Right lobe of liver (tissue), 4 donors: ENCODE data around the gene ZNF300.

ENCODE experiments used
- CTCF ChIP-seq, 4 donors: fragments of 200-600 bp in 3 of 4; fragments of 450-650 bp in 1 of 4; IDR thresholded peaks; one replicate each; pipeline versions ENCODE4 v1.5.1 to v1.8.0; 2016 to 2022; ENCODE audit warnings: antibody characterized with exemption in 4 of 4, mild to moderate bottlenecking in 2 of 4
- POLR2A ChIP-seq: fragments of 450-650 bp; IDR thresholded peaks from one replicate; pipeline ENCODE4 v1.6.1; 2017; ENCODE audit warnings: antibody characterized with exemption, mild to moderate bottlenecking
- donor health status: DM: no; HTN: no; CAD: no.
- donor health status: DM: no; HTN: no; CAD: no.
- donor health status: DM: no; HTN: yes; CAD: no.

DNA sequence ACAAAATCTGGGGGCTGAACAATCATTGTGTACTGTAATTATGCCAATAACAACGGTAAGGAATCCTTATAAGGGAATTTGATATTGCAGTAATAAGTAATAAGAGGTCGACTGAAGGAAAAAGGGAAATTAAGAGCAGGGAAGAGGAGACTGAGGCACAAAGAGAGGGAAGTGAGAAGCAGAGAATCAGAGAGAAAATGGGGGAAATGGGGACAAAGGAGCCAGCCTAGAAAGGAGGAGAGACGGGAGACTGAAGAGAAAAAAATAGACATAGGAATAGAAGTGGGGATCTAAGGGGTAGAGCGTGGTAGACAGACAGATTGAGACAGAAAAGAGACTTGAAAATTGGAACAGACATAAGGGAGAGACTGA is 518 bp upstream of the ZNF300 start:
- TF ChIP-seq CTCF (IDR thresholded peaks at IDR 0.05): no peak
- no peak for TF ChIP-seq POLR2A
